ENCODE results near the gene BTBD18. TPM values are rescaled to one million over a fixed set of nuclear protein-coding genes. Genes with fewer than 3 reads are reported as not detected.

Gene BTBD18
- total RNA-seq, 1 donor from 2014 or later: not detected

GRCh38 chr11:57764566-57764965 lies 12.9 kb upstream of the BTBD18 start:
- peaks cover 5% of the 10 kb centered on the region for H3K9me3 Mint-ChIP-seq
- DNase-seq (ENCODE audit: extremely low spot score, unreplicated experiment): no peak
- TF ChIP-seq, protein P1, sequence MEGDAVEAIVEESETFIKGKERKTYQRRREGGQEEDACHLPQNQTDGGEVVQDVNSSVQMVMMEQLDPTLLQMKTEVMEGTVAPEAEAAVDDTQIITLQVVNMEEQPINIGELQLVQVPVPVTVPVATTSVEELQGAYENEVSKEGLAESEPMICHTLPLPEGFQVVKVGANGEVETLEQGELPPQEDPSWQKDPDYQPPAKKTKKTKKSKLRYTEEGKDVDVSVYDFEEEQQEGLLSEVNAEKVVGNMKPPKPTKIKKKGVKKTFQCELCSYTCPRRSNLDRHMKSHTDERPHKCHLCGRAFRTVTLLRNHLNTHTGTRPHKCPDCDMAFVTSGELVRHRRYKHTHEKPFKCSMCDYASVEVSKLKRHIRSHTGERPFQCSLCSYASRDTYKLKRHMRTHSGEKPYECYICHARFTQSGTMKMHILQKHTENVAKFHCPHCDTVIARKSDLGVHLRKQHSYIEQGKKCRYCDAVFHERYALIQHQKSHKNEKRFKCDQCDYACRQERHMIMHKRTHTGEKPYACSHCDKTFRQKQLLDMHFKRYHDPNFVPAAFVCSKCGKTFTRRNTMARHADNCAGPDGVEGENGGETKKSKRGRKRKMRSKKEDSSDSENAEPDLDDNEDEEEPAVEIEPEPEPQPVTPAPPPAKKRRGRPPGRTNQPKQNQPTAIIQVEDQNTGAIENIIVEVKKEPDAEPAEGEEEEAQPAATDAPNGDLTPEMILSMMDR (conservative IDR thresholded peaks at IDR 0.05): no peak
- H3K4me1 Mint-ChIP-seq (ENCODE audit: unreplicated experiment): peaks cover 26% of the 10 kb centered on the region
- H3K27me3 Mint-ChIP-seq: no peaks in the 10 kb centered on the region
- H3K36me3 Mint-ChIP-seq: peaks cover 18% of the 10 kb centered on the region
- H3K4me3 Mint-ChIP-seq: peak overlapping the region; percentile 99
- H3K27ac Mint-ChIP-seq: peak overlapping the region; percentile 100

DNA sequence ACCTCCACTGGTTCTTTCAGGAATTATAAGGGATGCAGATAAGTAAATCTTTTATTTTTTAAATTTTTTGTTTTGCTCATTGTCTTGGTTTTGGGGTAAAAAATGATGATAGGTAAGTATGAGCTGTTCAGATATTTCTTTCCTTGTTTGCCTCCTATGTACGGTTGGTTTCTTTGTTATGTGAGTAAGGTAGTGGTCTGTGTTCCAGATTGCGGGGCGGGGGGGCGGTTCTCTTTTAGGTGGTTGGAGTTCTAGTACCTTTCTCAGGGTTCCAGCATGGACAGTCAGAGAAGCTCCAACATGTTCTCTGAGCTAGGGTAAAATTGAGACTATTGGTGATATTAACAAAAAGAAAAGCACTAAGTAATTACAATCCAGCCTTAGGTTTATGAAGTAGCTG lies 12.4 kb upstream of the BTBD18 start:
- TF ChIP-seq, protein P1 (conservative IDR thresholded peaks at IDR 0.05): no peak
- no peak for DNase-seq (ENCODE audit: extremely low spot score, unreplicated experiment)
- Mint-ChIP-seq H3K4me1 (ENCODE audit: unreplicated experiment) (peaks cover 23% of the 10 kb centered on the region), H3K9me3 (peaks cover 5% of the 10 kb centered on the region), H3K4me3 (peak overlapping the region; percentile 99), H3K27ac (peak overlapping the region; percentile 100), H3K36me3 (peaks cover 15% of the 10 kb centered on the region), H3K27me3 (no peaks in the 10 kb centered on the region)

- DNase-seq (ENCODE audit: extremely low spot score, unreplicated experiment): no peak
- Mint-ChIP-seq H3K4me1 (ENCODE audit: unreplicated experiment) (peaks cover 23% of the 10 kb centered on the region), H3K9me3 (peaks cover 5% of the 10 kb centered on the region), H3K27ac (peak overlapping the region; percentile 100), H3K36me3 (peaks cover 15% of the 10 kb centered on the region), H3K4me3 (peak overlapping the region; percentile 99), H3K27me3 (no peaks in the 10 kb centered on the region)
- TF ChIP-seq, protein P1 (conservative IDR thresholded peaks at IDR 0.05): peak; percentile 58
Measured at GRCh38 chr11:57763568-57763967, 11.9 kb upstream of the BTBD18 start.

DNA sequence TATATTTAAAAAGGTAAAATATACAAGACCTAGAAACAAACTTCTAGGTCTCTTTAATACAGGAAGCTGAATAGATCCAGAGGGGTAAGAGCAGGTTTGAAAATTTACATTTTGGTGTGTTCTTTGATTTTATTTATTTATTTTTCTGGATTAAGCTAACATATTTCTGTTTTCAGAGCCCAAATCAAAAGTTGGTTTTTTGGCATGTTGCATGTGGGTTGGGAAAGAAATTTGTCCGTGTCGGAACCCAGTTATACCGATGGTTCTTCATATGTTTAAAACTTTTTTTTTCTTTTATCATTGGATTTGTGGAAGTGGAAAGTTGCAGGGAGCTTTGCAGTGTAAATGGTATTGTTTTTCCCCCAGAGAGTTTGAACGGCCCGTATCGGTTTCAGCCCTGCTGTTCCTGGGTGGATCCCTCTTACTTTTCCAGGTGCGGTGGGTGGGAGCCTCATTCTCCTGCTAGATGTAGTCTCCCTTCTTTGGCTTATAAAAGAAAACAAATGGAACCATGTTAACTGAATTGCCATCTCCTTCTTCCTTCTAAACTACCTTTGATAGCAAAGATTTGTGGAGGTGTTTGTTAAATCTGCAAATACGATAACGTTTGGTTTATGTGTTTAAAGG lies 10.7 kb upstream of the BTBD18 start:
- Mint-ChIP-seq H3K36me3 (peaks cover 12% of the 10 kb centered on the region), H3K4me3 (peak overlapping the region; percentile 99), H3K4me1 (ENCODE audit: unreplicated experiment) (peaks cover 23% of the 10 kb centered on the region), H3K9me3 (peaks cover 5% of the 10 kb centered on the region), H3K27me3 (no peaks in the 10 kb centered on the region), H3K27ac (peak overlapping the region; percentile 100)
- no peak for DNase-seq (ENCODE audit: extremely low spot score, unreplicated experiment)
- TF ChIP-seq, protein P1 (conservative IDR thresholded peaks at IDR 0.05): no peak

GRCh38 chr11:57761301-57762234 lies 9.9 kb upstream of the BTBD18 start, which contains the start of gene CTNND1:
Gene CTNND1 (plus strand): TSS chr11:57761802. CDS start chr11:57791479, 29,677 bp downstream.
- Mint-ChIP-seq H3K27ac (peak within 1 kb of the TSS; percentile 100), H3K9me3 (peaks cover 4% of the 10 kb centered on the region), H3K4me1 (ENCODE audit: unreplicated experiment) (peaks cover 21% of the 10 kb centered on the region), H3K36me3 (peaks cover 7% of the 10 kb centered on the region), H3K4me3 (peak within 1 kb of the TSS; percentile 99), H3K27me3 (no peaks in the 10 kb centered on the region)
- TF ChIP-seq, protein P1 (conservative IDR thresholded peaks at IDR 0.05): peak; percentile 18
- DNase-seq (ENCODE audit: extremely low spot score, unreplicated experiment): peak; percentile 79
